HCT116 (cell line): ENCODE results near the gene CAVIN1.
"Not testable (repeated sequence)": the region's sequence is repeated elsewhere in the genome, so short reads cannot be mapped to it uniquely, and the experiment has no call there.

Source experiments
- CTCF ChIP-seq, 3 experiments: fragments of 200-600 bp in 1 of 3; sonication (generic) in 1 of 3; IDR thresholded peaks in 2 of 3; conservative IDR thresholded peaks in 1 of 3; 2 replicates each; pipeline ENCODE4 v1.5.1; 2012 to 2017; ENCODE audit warnings: low read depth in 2 of 3, low read length in 2 of 3, antibody characterized with exemption in 1 of 3, borderline replicate concordance in 1 of 3, control low read depth in 1 of 3, mild to moderate bottlenecking in 1 of 3, mixed read lengths in 1 of 3, mixed run types in 1 of 3, moderate library complexity in 1 of 3; ENCODE audit not compliant: insufficient read depth in 1 of 3
- ELF1 ChIP-seq: IDR thresholded peaks from 2 replicates; pipeline ENCODE4 v1.6.1; 2012; ENCODE audit warnings: low read depth, borderline replicate concordance
- TF ChIP-seq, protein P1 (sequence below): IDR thresholded peaks from 2 replicates; pipeline ENCODE4 v1.6.1; 2012; ENCODE audit warnings: low read depth

- TF ChIP-seq CTCF (IDR thresholded peaks at IDR 0.05 in 2 of 3, conservative IDR thresholded peaks at IDR 0.05 in 1 of 3; ENCODE audit: borderline replicate concordance in 1 of 3, insufficient read depth in 1 of 3, low read depth in 2 of 3, low read length in 2 of 3); ELF1: not testable (repeated sequence)
- TF ChIP-seq, protein P1, sequence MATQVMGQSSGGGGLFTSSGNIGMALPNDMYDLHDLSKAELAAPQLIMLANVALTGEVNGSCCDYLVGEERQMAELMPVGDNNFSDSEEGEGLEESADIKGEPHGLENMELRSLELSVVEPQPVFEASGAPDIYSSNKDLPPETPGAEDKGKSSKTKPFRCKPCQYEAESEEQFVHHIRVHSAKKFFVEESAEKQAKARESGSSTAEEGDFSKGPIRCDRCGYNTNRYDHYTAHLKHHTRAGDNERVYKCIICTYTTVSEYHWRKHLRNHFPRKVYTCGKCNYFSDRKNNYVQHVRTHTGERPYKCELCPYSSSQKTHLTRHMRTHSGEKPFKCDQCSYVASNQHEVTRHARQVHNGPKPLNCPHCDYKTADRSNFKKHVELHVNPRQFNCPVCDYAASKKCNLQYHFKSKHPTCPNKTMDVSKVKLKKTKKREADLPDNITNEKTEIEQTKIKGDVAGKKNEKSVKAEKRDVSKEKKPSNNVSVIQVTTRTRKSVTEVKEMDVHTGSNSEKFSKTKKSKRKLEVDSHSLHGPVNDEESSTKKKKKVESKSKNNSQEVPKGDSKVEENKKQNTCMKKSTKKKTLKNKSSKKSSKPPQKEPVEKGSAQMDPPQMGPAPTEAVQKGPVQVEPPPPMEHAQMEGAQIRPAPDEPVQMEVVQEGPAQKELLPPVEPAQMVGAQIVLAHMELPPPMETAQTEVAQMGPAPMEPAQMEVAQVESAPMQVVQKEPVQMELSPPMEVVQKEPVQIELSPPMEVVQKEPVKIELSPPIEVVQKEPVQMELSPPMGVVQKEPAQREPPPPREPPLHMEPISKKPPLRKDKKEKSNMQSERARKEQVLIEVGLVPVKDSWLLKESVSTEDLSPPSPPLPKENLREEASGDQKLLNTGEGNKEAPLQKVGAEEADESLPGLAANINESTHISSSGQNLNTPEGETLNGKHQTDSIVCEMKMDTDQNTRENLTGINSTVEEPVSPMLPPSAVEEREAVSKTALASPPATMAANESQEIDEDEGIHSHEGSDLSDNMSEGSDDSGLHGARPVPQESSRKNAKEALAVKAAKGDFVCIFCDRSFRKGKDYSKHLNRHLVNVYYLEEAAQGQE: not testable (repeated sequence)
Measured at GRCh38 chr17:42366176-42367023, 56.7 kb downstream of the CAVIN1 start.
